ENCODE measurements around the gene COBLL1.

The COBLL1 gene

GRCh38 chr2:164644036-164644700 lies 197.5 kb downstream of the COBLL1 start:
- Histone ChIP-seq H3K9ac (ENCODE audit: low read depth in 1 of 2, low read length in 2 of 2) (no peak overlapping the region), H3K36me3 (ENCODE audit: control insufficient read depth in 1 of 2, insufficient read depth in 2 of 2, low read length in 2 of 2) (no peaks in the 10 kb centered on the region), H3K27me3 (ENCODE audit: control insufficient read depth in 1 of 2, insufficient read depth in 2 of 2, low read length in 2 of 2) (no peaks in the 10 kb centered on the region), H3K27ac (ENCODE audit: low read depth, low read length) (no peak overlapping the region), H3K4me1 (ENCODE audit: control insufficient read depth in 1 of 2, insufficient read depth in 2 of 2, low read length in 2 of 2) (no peaks in the 10 kb centered on the region), H3K9me3 (ENCODE audit: control insufficient read depth in 1 of 2, low read length in 2 of 2) (peaks cover 2 to 4% of the 10 kb centered on the region in 2 donors), H3K4me3 (ENCODE audit: low read depth in 1 of 2, low read length in 2 of 2) (no peak overlapping the region)

GRCh38 chr2:164642946-164643555 lies 198.6 kb downstream of the COBLL1 start:
- Histone ChIP-seq H3K27me3 (ENCODE audit: control insufficient read depth in 1 of 2, insufficient read depth in 2 of 2, low read length in 2 of 2) (no peaks in the 10 kb centered on the region), H3K9me3 (ENCODE audit: control insufficient read depth in 1 of 2, low read length in 2 of 2) (no peaks in the 10 kb centered on the region), H3K36me3 (ENCODE audit: control insufficient read depth in 1 of 2, insufficient read depth in 2 of 2, low read length in 2 of 2) (no peaks in the 10 kb centered on the region), H3K4me1 (ENCODE audit: control insufficient read depth in 1 of 2, insufficient read depth in 2 of 2, low read length in 2 of 2) (no peaks in the 10 kb centered on the region), H3K27ac (ENCODE audit: low read depth, low read length) (no peak overlapping the region), H3K9ac (ENCODE audit: low read depth in 1 of 2, low read length in 2 of 2) (no peak overlapping the region), H3K4me3 (ENCODE audit: low read depth in 1 of 2, low read length in 2 of 2) (no peak overlapping the region)

GRCh38 chr2:164642268-164642667 lies 199.4 kb downstream of the COBLL1 start:
- Histone ChIP-seq H3K4me3 (ENCODE audit: low read depth in 1 of 2, low read length in 2 of 2) (no peak overlapping the region), H3K4me1 (ENCODE audit: control insufficient read depth in 1 of 2, insufficient read depth in 2 of 2, low read length in 2 of 2) (no peaks in the 10 kb centered on the region), H3K27ac (ENCODE audit: low read depth, low read length) (no peak overlapping the region), H3K36me3 (ENCODE audit: control insufficient read depth in 1 of 2, insufficient read depth in 2 of 2, low read length in 2 of 2) (no peaks in the 10 kb centered on the region), H3K27me3 (ENCODE audit: control insufficient read depth in 1 of 2, insufficient read depth in 2 of 2, low read length in 2 of 2) (no peaks in the 10 kb centered on the region), H3K9me3 (ENCODE audit: control insufficient read depth in 1 of 2, low read length in 2 of 2) (no peaks in the 10 kb centered on the region), H3K9ac (ENCODE audit: low read depth in 1 of 2, low read length in 2 of 2) (no peak overlapping the region)
